Measurements from ENCODE around the gene RARA. TPM values are rescaled to one million over a fixed set of nuclear protein-coding genes. Genes with fewer than 3 reads are reported as not detected.

RARA gene
- total RNA-seq, 1 experiment from 2014 or later = 12.2 TPM

- POLR2A ChIA-PET = no interaction called here
- no TSS peak for BruUV-seq (replicated peaks)
- no peak overlapping the region for H3K27ac Mint-ChIP-seq (ENCODE audit: low read depth, unreplicated experiment)
- H3K27me3 Mint-ChIP-seq (ENCODE audit: insufficient read depth, unreplicated experiment) = no peaks in the 10 kb centered on the region
- H3K4me1 Mint-ChIP-seq (ENCODE audit: insufficient read depth, unreplicated experiment) = no peaks in the 10 kb centered on the region
- H3K36me3 Mint-ChIP-seq (ENCODE audit: insufficient read depth, unreplicated experiment) = peaks cover 43% of the 10 kb centered on the region
- intact Hi-C loops (cut with micrococcal nuclease) = no loop called here
- CTCF ChIA-PET = no interaction called here
- TF ChIP-seq, protein P1, sequence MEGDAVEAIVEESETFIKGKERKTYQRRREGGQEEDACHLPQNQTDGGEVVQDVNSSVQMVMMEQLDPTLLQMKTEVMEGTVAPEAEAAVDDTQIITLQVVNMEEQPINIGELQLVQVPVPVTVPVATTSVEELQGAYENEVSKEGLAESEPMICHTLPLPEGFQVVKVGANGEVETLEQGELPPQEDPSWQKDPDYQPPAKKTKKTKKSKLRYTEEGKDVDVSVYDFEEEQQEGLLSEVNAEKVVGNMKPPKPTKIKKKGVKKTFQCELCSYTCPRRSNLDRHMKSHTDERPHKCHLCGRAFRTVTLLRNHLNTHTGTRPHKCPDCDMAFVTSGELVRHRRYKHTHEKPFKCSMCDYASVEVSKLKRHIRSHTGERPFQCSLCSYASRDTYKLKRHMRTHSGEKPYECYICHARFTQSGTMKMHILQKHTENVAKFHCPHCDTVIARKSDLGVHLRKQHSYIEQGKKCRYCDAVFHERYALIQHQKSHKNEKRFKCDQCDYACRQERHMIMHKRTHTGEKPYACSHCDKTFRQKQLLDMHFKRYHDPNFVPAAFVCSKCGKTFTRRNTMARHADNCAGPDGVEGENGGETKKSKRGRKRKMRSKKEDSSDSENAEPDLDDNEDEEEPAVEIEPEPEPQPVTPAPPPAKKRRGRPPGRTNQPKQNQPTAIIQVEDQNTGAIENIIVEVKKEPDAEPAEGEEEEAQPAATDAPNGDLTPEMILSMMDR (IDR thresholded peaks at IDR 0.05; ENCODE audit: unreplicated experiment) = no peak
- no peak for DNase-seq (ENCODE audit: unreplicated experiment)
- no peak overlapping the region for H3K4me3 Mint-ChIP-seq (ENCODE audit: unreplicated experiment)
- no peaks in the 10 kb centered on the region for H3K9me3 Mint-ChIP-seq (ENCODE audit: unreplicated experiment)
Measured at GRCh38 chr17:40264458-40265185, 44.4 kb upstream of the RARA start.

GRCh38 chr17:40265337-40265736 lies 43.6 kb upstream of the RARA start:
- no peak overlapping the region for H3K27ac Mint-ChIP-seq (ENCODE audit: low read depth, unreplicated experiment)
- peaks cover 45% of the 10 kb centered on the region for H3K36me3 Mint-ChIP-seq (ENCODE audit: insufficient read depth, unreplicated experiment)
- H3K4me1 Mint-ChIP-seq (ENCODE audit: insufficient read depth, unreplicated experiment) = no peaks in the 10 kb centered on the region
- DNase-seq (ENCODE audit: unreplicated experiment) = no peak
- TF ChIP-seq, protein P1 (IDR thresholded peaks at IDR 0.05; ENCODE audit: unreplicated experiment) = no peak
- H3K4me3 Mint-ChIP-seq (ENCODE audit: unreplicated experiment) = no peak overlapping the region
- ChIA-PET CTCF (no interaction called here), POLR2A (no interaction called here)
- H3K27me3 Mint-ChIP-seq (ENCODE audit: insufficient read depth, unreplicated experiment) = no peaks in the 10 kb centered on the region
- no TSS peak for BruUV-seq (replicated peaks)
- no peaks in the 10 kb centered on the region for H3K9me3 Mint-ChIP-seq (ENCODE audit: unreplicated experiment)
- intact Hi-C loops (cut with micrococcal nuclease) = no loop called here

- Mint-ChIP-seq H3K27me3 (ENCODE audit: insufficient read depth, unreplicated experiment) (no peaks in the 10 kb centered on the region), H3K4me1 (ENCODE audit: insufficient read depth, unreplicated experiment) (no peaks in the 10 kb centered on the region), H3K36me3 (ENCODE audit: insufficient read depth, unreplicated experiment) (peaks cover 45% of the 10 kb centered on the region), H3K27ac (ENCODE audit: low read depth, unreplicated experiment) (no peak overlapping the region), H3K9me3 (ENCODE audit: unreplicated experiment) (no peaks in the 10 kb centered on the region), H3K4me3 (ENCODE audit: unreplicated experiment) (no peak overlapping the region)
- intact Hi-C loops (cut with micrococcal nuclease) = no loop called here
- ChIA-PET CTCF (interaction anchor here (0.5 to 0.6 kb wide), 2 partner anchors 92 to 148 kb away, joined by 3 read pairs; no protein-coding TSS in a partner anchor), POLR2A (no interaction called here)
- no peak for DNase-seq (ENCODE audit: unreplicated experiment)
- TF ChIP-seq, protein P1 (IDR thresholded peaks at IDR 0.05; ENCODE audit: unreplicated experiment) = no peak
- no TSS peak for BruUV-seq (replicated peaks)
Measured at GRCh38 chr17:40266882-40267281, 42.1 kb upstream of the RARA start.

GRCh38 chr17:40268141-40268712 lies 40.8 kb upstream of the RARA start:
- DNase-seq (ENCODE audit: unreplicated experiment) = no peak
- Mint-ChIP-seq H3K4me1 (ENCODE audit: insufficient read depth, unreplicated experiment) (no peaks in the 10 kb centered on the region), H3K27ac (ENCODE audit: low read depth, unreplicated experiment) (no peak overlapping the region), H3K9me3 (ENCODE audit: unreplicated experiment) (no peaks in the 10 kb centered on the region), H3K27me3 (ENCODE audit: insufficient read depth, unreplicated experiment) (no peaks in the 10 kb centered on the region), H3K4me3 (ENCODE audit: unreplicated experiment) (no peak overlapping the region), H3K36me3 (ENCODE audit: insufficient read depth, unreplicated experiment) (peaks cover 46% of the 10 kb centered on the region)
- BruUV-seq (replicated peaks) = no TSS peak
- TF ChIP-seq, protein P1 (IDR thresholded peaks at IDR 0.05; ENCODE audit: unreplicated experiment) = no peak
- ChIA-PET CTCF (interaction anchor here (0.7 to 1.6 kb wide), 2 partner anchors 10 to 242 kb away, joined by 3 read pairs; no protein-coding TSS in a partner anchor), POLR2A (interaction anchor here (1.3 kb wide), 1 partner anchor 15 kb away, joined by 5 read pairs; no protein-coding TSS in a partner anchor)
- intact Hi-C loops (cut with micrococcal nuclease) = no loop called here

All from MCF 10A (cell line).